ENCODE measurements around the gene ZC3H7A.
A peak's percentile ranks its signal among the peaks of the same experiment; 100 is the strongest.

Gene ZC3H7A

DNA sequence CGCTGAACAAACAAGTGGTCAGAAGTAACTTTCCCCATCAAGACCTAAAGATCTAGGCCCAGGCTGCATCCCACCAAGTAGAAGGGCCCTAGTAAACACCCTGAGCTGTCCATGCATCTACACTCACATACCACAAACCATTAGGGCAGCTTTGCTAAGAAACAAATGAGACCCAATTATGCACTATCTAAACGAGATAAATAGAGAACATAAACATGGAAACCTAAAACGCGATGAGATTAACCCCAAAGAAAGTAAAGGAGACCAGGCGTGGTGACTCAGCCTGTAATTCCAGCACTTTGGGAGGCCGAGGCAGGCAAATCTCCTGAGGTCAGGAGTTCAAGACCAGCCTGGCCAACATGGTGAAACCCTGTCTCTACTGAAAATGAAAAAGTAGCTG, 60.2 kb downstream of the ZC3H7A start:
- peak overlapping the region; percentile 89 for H3K4me2 ChIP-seq (ENCODE audit: low read depth, low read length)
- no peaks in the 10 kb centered on the region for H3K9me2 ChIP-seq (replicated peaks; ENCODE audit: insufficient read depth, low read length)
- TF ChIP-seq EZH2phosphoT487 (IDR thresholded peaks at IDR 0.05; ENCODE audit: low read length) (no peak), EZH2 (optimal IDR thresholded peaks at IDR 0.05; ENCODE audit: low read depth, low read length) (no peak), CTCF (IDR thresholded peaks at IDR 0.05; ENCODE audit: low read length) (no peak)
- H3F3A ChIP-seq (ENCODE audit: insufficient read depth, low read length) = peaks cover 95% of the 10 kb centered on the region
- H3K27ac ChIP-seq (ENCODE audit: low read length) = peak overlapping the region; percentile 96
- no peaks in the 10 kb centered on the region for H4K20me1 ChIP-seq (ENCODE audit: insufficient read depth, low read length)
- H3K9ac ChIP-seq (ENCODE audit: low read length) = peak overlapping the region; percentile 100
- peak overlapping the region; percentile 99 for H3K4me3 ChIP-seq (ENCODE audit: low read length)
- peaks cover 27% of the 10 kb centered on the region for H3K36me3 ChIP-seq (replicated peaks; ENCODE audit: insufficient read depth, low read length)
- peaks cover 100% of the 10 kb centered on the region for H3K79me2 ChIP-seq (ENCODE audit: low read length)
- H3K4me1 ChIP-seq (ENCODE audit: low read length) = peaks cover 16% of the 10 kb centered on the region
- H2AFZ ChIP-seq (ENCODE audit: low read length) = no peak overlapping the region
- DNase-seq = peak; percentile 23
- no peaks in the 10 kb centered on the region for H3K9me3 ChIP-seq (replicated peaks; ENCODE audit: insufficient read depth, low read length)
- no peaks in the 10 kb centered on the region for H3K27me3 ChIP-seq (replicated peaks; ENCODE audit: insufficient read depth, low read length)

DNA sequence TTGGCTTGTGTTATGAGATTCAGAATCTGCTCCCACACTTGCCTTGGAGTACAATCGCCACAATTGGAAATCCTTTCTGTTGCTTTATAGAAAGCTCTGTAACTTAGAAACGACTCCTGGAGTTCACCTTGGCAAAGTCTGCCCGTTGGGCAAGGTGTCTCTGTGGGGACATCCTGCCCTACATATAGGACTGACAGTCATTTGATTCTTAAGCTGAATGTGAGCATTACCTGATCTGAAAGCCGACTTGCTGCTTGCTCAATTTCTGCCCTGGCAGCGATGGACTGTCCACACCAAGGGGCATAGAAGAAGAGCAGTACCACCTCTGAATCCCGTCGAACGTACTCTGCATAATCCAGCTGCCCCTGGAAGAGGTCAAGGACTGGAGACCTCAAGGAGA, 61.3 kb downstream of the ZC3H7A start:
- H3K27ac ChIP-seq (ENCODE audit: low read length) = peak overlapping the region; percentile 96
- TF ChIP-seq CTCF (IDR thresholded peaks at IDR 0.05; ENCODE audit: low read length) (no peak), EZH2 (optimal IDR thresholded peaks at IDR 0.05; ENCODE audit: low read depth, low read length) (no peak), EZH2phosphoT487 (IDR thresholded peaks at IDR 0.05; ENCODE audit: low read length) (no peak)
- H3K27me3 ChIP-seq (replicated peaks; ENCODE audit: insufficient read depth, low read length) = no peaks in the 10 kb centered on the region
- H3F3A ChIP-seq (ENCODE audit: insufficient read depth, low read length) = peaks cover 96% of the 10 kb centered on the region
- H3K36me3 ChIP-seq (replicated peaks; ENCODE audit: insufficient read depth, low read length) = peaks cover 24% of the 10 kb centered on the region
- H3K9me3 ChIP-seq (replicated peaks; ENCODE audit: insufficient read depth, low read length) = no peaks in the 10 kb centered on the region
- peak; percentile 56 for DNase-seq
- no peak overlapping the region for H2AFZ ChIP-seq (ENCODE audit: low read length)
- no peaks in the 10 kb centered on the region for H3K9me2 ChIP-seq (replicated peaks; ENCODE audit: insufficient read depth, low read length)
- H3K4me3 ChIP-seq (ENCODE audit: low read length) = peak overlapping the region; percentile 99
- H3K79me2 ChIP-seq (ENCODE audit: low read length) = peaks cover 100% of the 10 kb centered on the region
- no peaks in the 10 kb centered on the region for H4K20me1 ChIP-seq (ENCODE audit: insufficient read depth, low read length)
- H3K9ac ChIP-seq (ENCODE audit: low read length) = peak overlapping the region; percentile 100
- H3K4me1 ChIP-seq (ENCODE audit: low read length) = peaks cover 16% of the 10 kb centered on the region
- H3K4me2 ChIP-seq (ENCODE audit: low read depth, low read length) = peak overlapping the region; percentile 89

- peaks cover 98% of the 10 kb centered on the region for H3F3A ChIP-seq (ENCODE audit: insufficient read depth, low read length)
- H2AFZ ChIP-seq (ENCODE audit: low read length) = no peak overlapping the region
- H3K9me2 ChIP-seq (replicated peaks; ENCODE audit: insufficient read depth, low read length) = no peaks in the 10 kb centered on the region
- peak overlapping the region; percentile 100 for H3K9ac ChIP-seq (ENCODE audit: low read length)
- H3K4me1 ChIP-seq (ENCODE audit: low read length) = peaks cover 21% of the 10 kb centered on the region
- TF ChIP-seq EZH2phosphoT487 (IDR thresholded peaks at IDR 0.05; ENCODE audit: low read length) = no peak
- DNase-seq = peak; percentile 52
- peak overlapping the region; percentile 99 for H3K4me3 ChIP-seq (ENCODE audit: low read length)
- peaks cover 26% of the 10 kb centered on the region for H3K36me3 ChIP-seq (replicated peaks; ENCODE audit: insufficient read depth, low read length)
- no peaks in the 10 kb centered on the region for H3K27me3 ChIP-seq (replicated peaks; ENCODE audit: insufficient read depth, low read length)
- H3K79me2 ChIP-seq (ENCODE audit: low read length) = peaks cover 100% of the 10 kb centered on the region
- H3K27ac ChIP-seq (ENCODE audit: low read length) = peak overlapping the region; percentile 96
- H3K9me3 ChIP-seq (replicated peaks; ENCODE audit: insufficient read depth, low read length) = no peaks in the 10 kb centered on the region
- H3K4me2 ChIP-seq (ENCODE audit: low read depth, low read length) = peak overlapping the region; percentile 89
- H4K20me1 ChIP-seq (ENCODE audit: insufficient read depth, low read length) = no peaks in the 10 kb centered on the region
Observed at GRCh38 chr16:11734653-11735043, 62.4 kb downstream of the ZC3H7A start.

GRCh38 chr16:11734025-11734652, 62.9 kb downstream of the ZC3H7A start:
- DNase-seq = peak; percentile 70
- H3F3A ChIP-seq (ENCODE audit: insufficient read depth, low read length) = peaks cover 98% of the 10 kb centered on the region
- H4K20me1 ChIP-seq (ENCODE audit: insufficient read depth, low read length) = no peaks in the 10 kb centered on the region
- H3K9me3 ChIP-seq (replicated peaks; ENCODE audit: insufficient read depth, low read length) = no peaks in the 10 kb centered on the region
- H3K79me2 ChIP-seq (ENCODE audit: low read length) = peaks cover 100% of the 10 kb centered on the region
- H3K9me2 ChIP-seq (replicated peaks; ENCODE audit: insufficient read depth, low read length) = no peaks in the 10 kb centered on the region
- H3K4me2 ChIP-seq (ENCODE audit: low read depth, low read length) = peak overlapping the region; percentile 89
- no peaks in the 10 kb centered on the region for H3K27me3 ChIP-seq (replicated peaks; ENCODE audit: insufficient read depth, low read length)
- TF ChIP-seq EZH2 (optimal IDR thresholded peaks at IDR 0.05; ENCODE audit: low read depth, low read length) = no peak
- no peak for TF ChIP-seq CTCF (IDR thresholded peaks at IDR 0.05; ENCODE audit: low read length)
- no peak for TF ChIP-seq EZH2phosphoT487 (IDR thresholded peaks at IDR 0.05; ENCODE audit: low read length)
- peak overlapping the region; percentile 100 for H3K9ac ChIP-seq (ENCODE audit: low read length)
- peaks cover 26% of the 10 kb centered on the region for H3K4me1 ChIP-seq (ENCODE audit: low read length)
- H3K36me3 ChIP-seq (replicated peaks; ENCODE audit: insufficient read depth, low read length) = peaks cover 31% of the 10 kb centered on the region
- H3K4me3 ChIP-seq (ENCODE audit: low read length) = peak overlapping the region; percentile 99
- peak overlapping the region; percentile 96 for H3K27ac ChIP-seq (ENCODE audit: low read length)
- no peak overlapping the region for H2AFZ ChIP-seq (ENCODE audit: low read length)
